K562 (cell line): Measurements from ENCODE around the gene UBE2QL1.

ENCODE experiments used
- AFF4 ChIP-seq: sonication (generic); formaldehyde crosslinking; IDR thresholded peaks from 2 replicates; pipeline ENCODE4 v1.8.0; 2023; ENCODE audit warnings: mild to moderate bottlenecking, missing genetic modification reagents
- BHLHE40 ChIP-seq: IDR thresholded peaks from 2 replicates; pipeline ENCODE4 v1.6.1; 2011; ENCODE audit warnings: low read length, improper control_type of control experiment
- ESRRA ChIP-seq: fragments of 450-650 bp; IDR thresholded peaks from 2 replicates; pipeline ENCODE4 v1.6.1; 2014; ENCODE audit warnings: low read depth, mild to moderate bottlenecking, moderate library complexity, borderline replicate concordance
- FOXK1 ChIP-seq: sonication (generic); formaldehyde crosslinking; IDR thresholded peaks from 2 replicates; pipeline ENCODE4 v1.8.0; 2022; ENCODE audit warnings: missing genetic modification reagents, mild to moderate bottlenecking, borderline replicate concordance
- FOXK2 ChIP-seq, 2 experiments: fragments of 450-650 bp; IDR thresholded peaks in 1 of 2; conservative IDR thresholded peaks in 1 of 2; 2 replicates each; pipeline ENCODE4 v1.6.1; 2016; ENCODE audit warnings: low read depth in 2 of 2, mild to moderate bottlenecking in 1 of 2
- GATAD2B ChIP-seq: fragments of 450-650 bp; IDR thresholded peaks from 2 replicates; pipeline ENCODE4 v1.6.1; 2017; ENCODE audit warnings: mild to moderate bottlenecking, borderline replicate concordance
- HMG20B ChIP-seq: fragments of 250-450 bp; sonication (Bioruptor Pico); IDR thresholded peaks from 2 replicates; pipeline ENCODE4 v1.5.0; 2021; ENCODE audit warnings: mild to moderate bottlenecking
- IRF2 ChIP-seq: sonication (generic); formaldehyde crosslinking; IDR thresholded peaks from 2 replicates; pipeline ENCODE4 v1.8.1; 2022; ENCODE audit warnings: mild to moderate bottlenecking, missing genetic modification reagents
- LARP7 ChIP-seq: fragments of 450-650 bp; IDR thresholded peaks from 2 replicates; pipeline ENCODE4 v1.6.1; 2016
- MAZ ChIP-seq, 2 experiments: fragments of 450-650 bp in 1 of 2; sonication (generic) in 1 of 2; formaldehyde crosslinking; IDR thresholded peaks in 1 of 2; conservative IDR thresholded peaks in 1 of 2; 2 replicates each; pipeline versions ENCODE4 v1.4.0 to v1.5.0; 2020; ENCODE audit warnings: mild to moderate bottlenecking in 1 of 2, missing genetic modification reagents in 1 of 2
- POLR2H ChIP-seq: IDR thresholded peaks from 2 replicates; pipeline ENCODE4 v1.6.1; 2016; ENCODE audit warnings: missing genetic modification characterization, low read depth, mild to moderate bottlenecking, control low read depth, missing compliant biosample characterization, moderate library complexity
- TGIF2 ChIP-seq: sonication (generic); formaldehyde crosslinking; IDR thresholded peaks from 2 replicates; pipeline ENCODE4 v1.8.1; 2022; ENCODE audit warnings: mild to moderate bottlenecking, missing genetic modification reagents, moderate library complexity
- ZNF384 ChIP-seq: IDR thresholded peaks from 2 replicates; pipeline ENCODE4 v1.6.1; 2012; ENCODE audit warnings: low read depth, low read length, improper control_type of control experiment
- TF ChIP-seq, protein P1 (sequence below), 3 experiments: IDR thresholded peaks in 2 of 3; conservative IDR thresholded peaks in 1 of 3; 2 replicates each; pipeline ENCODE4 v1.5.1; 2011 to 2012; ENCODE audit warnings: low read length in 3 of 3, mild to moderate bottlenecking in 3 of 3, control low read depth in 2 of 3, improper control_type of control experiment in 1 of 3, inconsistent platforms in 1 of 3, low read depth in 1 of 3, mixed read lengths in 1 of 3, moderate library complexity in 1 of 3; ENCODE audit not compliant: insufficient read depth in 2 of 3

- TF ChIP-seq HMG20B (CRISPR knock-in tag), result no peak
- TF ChIP-seq FOXK2 (conservative IDR thresholded peaks at IDR 0.05 in 1 of 2, IDR thresholded peaks at IDR 0.05 in 1 of 2; ENCODE audit: low read depth in 2 of 2), result no peak
- TF ChIP-seq, protein P1, sequence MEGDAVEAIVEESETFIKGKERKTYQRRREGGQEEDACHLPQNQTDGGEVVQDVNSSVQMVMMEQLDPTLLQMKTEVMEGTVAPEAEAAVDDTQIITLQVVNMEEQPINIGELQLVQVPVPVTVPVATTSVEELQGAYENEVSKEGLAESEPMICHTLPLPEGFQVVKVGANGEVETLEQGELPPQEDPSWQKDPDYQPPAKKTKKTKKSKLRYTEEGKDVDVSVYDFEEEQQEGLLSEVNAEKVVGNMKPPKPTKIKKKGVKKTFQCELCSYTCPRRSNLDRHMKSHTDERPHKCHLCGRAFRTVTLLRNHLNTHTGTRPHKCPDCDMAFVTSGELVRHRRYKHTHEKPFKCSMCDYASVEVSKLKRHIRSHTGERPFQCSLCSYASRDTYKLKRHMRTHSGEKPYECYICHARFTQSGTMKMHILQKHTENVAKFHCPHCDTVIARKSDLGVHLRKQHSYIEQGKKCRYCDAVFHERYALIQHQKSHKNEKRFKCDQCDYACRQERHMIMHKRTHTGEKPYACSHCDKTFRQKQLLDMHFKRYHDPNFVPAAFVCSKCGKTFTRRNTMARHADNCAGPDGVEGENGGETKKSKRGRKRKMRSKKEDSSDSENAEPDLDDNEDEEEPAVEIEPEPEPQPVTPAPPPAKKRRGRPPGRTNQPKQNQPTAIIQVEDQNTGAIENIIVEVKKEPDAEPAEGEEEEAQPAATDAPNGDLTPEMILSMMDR (IDR thresholded peaks at IDR 0.05 in 2 of 3, conservative IDR thresholded peaks at IDR 0.05 in 1 of 3; ENCODE audit: insufficient read depth in 2 of 3, low read depth in 1 of 3, low read length in 3 of 3), result no peak
- TF ChIP-seq ZNF384, result no peak
- TF ChIP-seq IRF2 (CRISPR knock-in tag), result no peak
- no peak for TF ChIP-seq AFF4 (CRISPR knock-in tag)
- no peak for TF ChIP-seq MAZ (CRISPR knock-in tag; conservative IDR thresholded peaks at IDR 0.05 in 1 of 2, IDR thresholded peaks at IDR 0.05 in 1 of 2)
- no peak for TF ChIP-seq GATAD2B
- TF ChIP-seq LARP7, result no peak
- TF ChIP-seq TGIF2 (CRISPR knock-in tag), result no peak
- no peak for TF ChIP-seq POLR2H (tag)
- TF ChIP-seq FOXK1, result no peak
- TF ChIP-seq BHLHE40, result no peak
- TF ChIP-seq ESRRA, result no peak
Measured at GRCh38 chr5:6466975-6467567, 18.4 kb downstream of the UBE2QL1 start.
